HG03565 (cell line): ENCODE data around the gene CERS2.

Experiments used
- ATAC-seq: cut with Tn5 transposase; IDR thresholded peaks from one replicate; pipeline ENCODE4 v1.9.1; 2021; ENCODE audit warnings: mild to moderate bottlenecking, moderate library complexity; ENCODE audit not compliant: unreplicated experiment

Gene CERS2, protein sequence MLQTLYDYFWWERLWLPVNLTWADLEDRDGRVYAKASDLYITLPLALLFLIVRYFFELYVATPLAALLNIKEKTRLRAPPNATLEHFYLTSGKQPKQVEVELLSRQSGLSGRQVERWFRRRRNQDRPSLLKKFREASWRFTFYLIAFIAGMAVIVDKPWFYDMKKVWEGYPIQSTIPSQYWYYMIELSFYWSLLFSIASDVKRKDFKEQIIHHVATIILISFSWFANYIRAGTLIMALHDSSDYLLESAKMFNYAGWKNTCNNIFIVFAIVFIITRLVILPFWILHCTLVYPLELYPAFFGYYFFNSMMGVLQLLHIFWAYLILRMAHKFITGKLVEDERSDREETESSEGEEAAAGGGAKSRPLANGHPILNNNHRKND

GRCh38 chr1:150974580-150975478, at the start of gene CERS2:
TSS of gene CERS2 (minus strand) at chr1:150974835. CDS start at chr1:150969090, 5,745 bp downstream.
- ATAC-seq: no peak

- ATAC-seq: no peak
Observed at GRCh38 chr1:151013518-151013917, 38.9 kb upstream of the CERS2 start.

GRCh38 chr1:151012684-151013471, 38.2 kb upstream of the CERS2 start:
- ATAC-seq: no peak

GRCh38 chr1:151011154-151011850, 36.7 kb upstream of the CERS2 start:
- ATAC-seq: no peak

- no peak for ATAC-seq
Observed at GRCh38 chr1:151010346-151010726, 35.7 kb upstream of the CERS2 start.

GRCh38 chr1:151009674-151010345, 35.2 kb upstream of the CERS2 start:
- no peak for ATAC-seq

DNA sequence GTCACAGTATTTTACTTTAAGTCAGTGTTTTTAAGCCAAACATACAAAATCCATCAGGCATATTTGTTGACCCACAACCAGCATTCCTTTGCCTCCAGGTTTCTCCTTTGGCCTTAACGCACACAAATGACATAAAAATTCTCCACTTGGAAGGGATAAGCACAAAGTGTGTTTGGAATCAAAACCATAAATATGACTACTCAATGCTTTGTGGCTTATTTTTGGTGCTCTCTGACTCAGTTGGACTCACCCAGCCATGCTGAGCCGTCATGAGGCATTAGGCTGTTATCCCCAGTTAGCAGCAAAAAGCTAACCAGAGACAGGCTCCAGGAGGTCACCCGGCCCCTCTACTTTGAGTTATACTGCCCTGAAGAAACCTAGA, 34.6 kb upstream of the CERS2 start:
- no peak for ATAC-seq

GRCh38 chr1:151008244-151009205, 33.9 kb upstream of the CERS2 start, which contains the start of gene PRUNE1:
TSS of gene PRUNE1 (plus strand) at chr1:151008449. CDS start at chr1:151008633, 184 bp downstream.
- peak; percentile 72 for ATAC-seq

- ATAC-seq: peak; percentile 5
Observed at GRCh38 chr1:151007853-151008243, 33.2 kb upstream of the CERS2 start.

DNA sequence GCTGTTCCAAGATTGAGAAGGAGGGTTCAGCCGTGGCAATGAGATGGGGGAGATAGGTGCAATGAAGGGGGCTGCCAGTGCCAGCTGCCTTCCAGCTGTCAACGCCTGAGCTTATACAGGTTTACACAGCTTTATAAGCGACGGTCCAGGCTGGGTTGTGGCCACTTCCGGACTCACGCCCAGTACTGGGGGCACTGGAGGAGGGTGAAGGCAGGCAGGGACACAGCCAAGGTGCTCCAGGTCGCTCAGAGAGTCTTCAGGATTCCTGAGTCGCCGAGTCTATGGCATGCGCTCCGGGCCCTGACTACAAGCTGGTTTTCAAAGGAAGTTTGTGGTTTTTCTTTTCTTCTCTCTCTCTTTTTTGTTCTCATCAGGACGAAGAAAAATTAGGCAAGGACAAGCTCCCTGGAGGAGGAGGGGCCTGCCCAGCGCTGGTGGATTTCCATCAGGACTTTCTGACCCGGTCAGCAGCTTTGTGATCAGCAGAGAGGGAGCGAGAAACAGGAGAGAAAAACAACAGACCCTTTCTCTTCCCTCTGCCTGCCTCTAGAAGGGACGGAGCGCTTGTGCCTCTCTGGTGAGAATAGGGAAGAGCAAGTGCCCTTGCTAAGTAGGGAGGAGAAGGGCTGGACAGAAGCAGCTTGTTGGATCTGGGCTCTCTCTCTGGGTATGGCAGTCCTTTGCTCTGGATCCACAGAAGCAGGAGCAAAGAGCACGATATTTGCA, 31.9 kb upstream of the CERS2 start, which contains the start of gene MINDY1:
Gene MINDY1 (minus strand): TSS at position 576 of the 726 bp plus-strand sequence. CDS start 4,285 bp downstream, outside the sequence.
- no peak for ATAC-seq

DNA sequence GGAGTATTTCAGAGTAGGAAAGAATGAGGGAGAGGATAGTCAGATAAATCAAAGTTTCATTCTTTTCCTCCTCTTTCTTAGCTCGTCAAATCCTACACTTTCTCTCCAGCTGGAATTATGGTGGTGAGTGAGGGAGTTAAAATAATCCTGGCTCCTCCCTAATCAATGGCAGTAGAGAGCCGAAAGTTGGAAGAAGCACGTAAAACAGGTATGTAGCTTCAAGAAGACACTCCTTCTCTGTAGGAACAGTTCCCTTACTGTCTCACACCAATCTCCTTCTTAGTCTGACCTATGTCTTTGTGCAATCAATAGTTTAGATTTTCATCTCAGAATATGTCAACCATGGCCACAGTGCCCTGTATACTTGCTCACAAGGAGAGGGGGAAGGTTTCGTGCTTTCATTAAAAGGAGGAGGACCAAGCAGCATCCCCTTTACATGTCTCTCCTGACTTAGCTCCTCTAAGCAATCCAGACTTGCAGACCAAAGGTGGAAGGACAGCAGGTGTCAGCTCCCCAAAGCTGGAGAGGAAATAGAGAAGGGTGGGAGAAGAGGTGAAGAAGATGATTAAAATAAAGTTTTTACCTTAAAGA, 31.2 kb upstream of the CERS2 start:
- ATAC-seq: no peak

- no peak for ATAC-seq
Observed at GRCh38 chr1:151003180-151003579, 28.5 kb upstream of the CERS2 start.

- no peak for ATAC-seq
Observed at GRCh38 chr1:151002611-151003010, 28.0 kb upstream of the CERS2 start.

DNA sequence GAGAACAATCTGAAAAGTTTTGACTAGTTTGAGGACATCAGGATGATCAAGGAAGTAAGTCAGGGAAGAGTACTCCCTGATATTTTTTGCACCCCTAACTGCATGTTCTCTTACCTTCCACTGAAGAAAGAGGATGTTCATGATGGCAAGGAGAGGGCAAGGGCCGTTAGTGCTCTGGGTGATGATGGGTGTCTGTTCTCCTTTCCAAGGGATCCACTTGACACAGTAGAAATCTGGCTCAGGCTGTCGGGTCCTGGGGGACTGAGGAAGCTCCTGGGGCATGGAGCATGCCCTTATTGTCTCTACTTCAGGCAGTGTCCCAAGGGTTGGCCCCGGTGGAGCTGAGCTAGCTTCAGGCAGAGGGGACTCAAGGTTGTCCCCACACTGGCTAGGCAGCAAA, 27.4 kb upstream of the CERS2 start:
- no peak for ATAC-seq

DNA sequence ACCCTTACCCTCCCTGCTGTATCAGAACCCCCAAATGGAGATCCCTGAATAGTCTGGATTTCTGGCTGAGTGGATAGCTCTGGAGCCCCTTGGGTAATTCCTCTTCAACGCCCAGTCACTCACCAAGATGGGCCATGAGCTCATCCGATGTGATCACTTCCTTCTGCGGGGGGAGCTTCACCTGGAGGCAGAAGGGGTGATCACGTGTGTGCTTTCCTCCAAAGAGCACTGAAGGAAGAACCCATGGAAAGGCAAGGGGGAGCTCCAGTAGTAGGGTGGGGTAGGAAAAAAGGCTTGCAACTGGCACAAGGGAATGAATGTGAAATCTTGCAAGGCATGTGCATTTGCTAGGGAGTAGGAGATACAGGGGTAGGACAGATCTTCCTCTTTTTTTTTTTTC, 27.0 kb upstream of the CERS2 start:
- no peak for ATAC-seq

GRCh38 chr1:151000408-151000807, 25.8 kb upstream of the CERS2 start:
- no peak for ATAC-seq

- ATAC-seq: no peak
Observed at GRCh38 chr1:150999926-151000325, 25.3 kb upstream of the CERS2 start.
